Measurements from ENCODE around the gene OR5AR1.
"Not testable (repeated sequence)": the region's sequence is repeated elsewhere in the genome, so short reads cannot be mapped to it uniquely, and the experiment has no call there.

OR5AR1 gene

GRCh38 chr11:56663386-56663785 is at the start of gene OR5AR1:
OR5AR1 (plus strand) TSS chr11:56663686; CDS start chr11:56663686, 0 bp downstream.
- no peak within 1 kb of the TSS for H3K27ac Mint-ChIP-seq
- DNase-seq, result no peak
- no peak within 1 kb of the TSS for H3K4me3 Mint-ChIP-seq
- H3K9me3 Mint-ChIP-seq, result no peaks in the 10 kb centered on the region
- no peaks in the 10 kb centered on the region for H3K36me3 Mint-ChIP-seq (ENCODE audit: low read depth)
- ATAC-seq, result no peak
- no peaks in the 10 kb centered on the region for H3K27me3 Mint-ChIP-seq
- no peaks in the 10 kb centered on the region for H3K4me1 Mint-ChIP-seq

GRCh38 chr11:56624661-56625110 is 38.8 kb upstream of the OR5AR1 start:
- no peak overlapping the region for H3K4me3 Mint-ChIP-seq
- H3K4me1 Mint-ChIP-seq, result peaks cover 1% of the 10 kb centered on the region
- no peak for ATAC-seq
- no peaks in the 10 kb centered on the region for H3K27me3 Mint-ChIP-seq
- no peaks in the 10 kb centered on the region for H3K36me3 Mint-ChIP-seq (ENCODE audit: low read depth)
- H3K27ac Mint-ChIP-seq, result no peak overlapping the region
- no peak for DNase-seq
- peaks cover 9% of the 10 kb centered on the region for H3K9me3 Mint-ChIP-seq

- ATAC-seq (no peak), DNase-seq (no peak)
- Mint-ChIP-seq H3K4me3 (no peak overlapping the region), H3K9me3 (peaks cover 6% of the 10 kb centered on the region), H3K27me3 (no peaks in the 10 kb centered on the region), H3K27ac (no peak overlapping the region), H3K4me1 (peaks cover 1% of the 10 kb centered on the region), H3K36me3 (ENCODE audit: low read depth) (no peaks in the 10 kb centered on the region)
These were observed 37.5 kb upstream of the OR5AR1 start for GRCh38 chr11:56625946-56626345.

- H3K4me3 Mint-ChIP-seq, result no peak overlapping the region
- H3K27ac Mint-ChIP-seq, result no peak overlapping the region
- no peak for DNase-seq
- no peak for ATAC-seq
- no peaks in the 10 kb centered on the region for H3K27me3 Mint-ChIP-seq
- H3K9me3 Mint-ChIP-seq, result peaks cover 9% of the 10 kb centered on the region
- no peaks in the 10 kb centered on the region for H3K4me1 Mint-ChIP-seq
- no peaks in the 10 kb centered on the region for H3K36me3 Mint-ChIP-seq (ENCODE audit: low read depth)
These were observed 31.2 kb upstream of the OR5AR1 start for GRCh38 chr11:56632329-56632728.

- no peak overlapping the region for H3K27ac Mint-ChIP-seq
- no peaks in the 10 kb centered on the region for H3K36me3 Mint-ChIP-seq (ENCODE audit: low read depth)
- ATAC-seq (no peak), DNase-seq (no peak)
- H3K4me1 Mint-ChIP-seq, result no peaks in the 10 kb centered on the region
- H3K4me3 Mint-ChIP-seq, result no peak overlapping the region
- H3K27me3 Mint-ChIP-seq, result no peaks in the 10 kb centered on the region
- H3K9me3 Mint-ChIP-seq, result peaks cover 11% of the 10 kb centered on the region
These were observed 26.6 kb upstream of the OR5AR1 start for GRCh38 chr11:56636861-56637260.

GRCh38 chr11:56637500-56637899 is 26.0 kb upstream of the OR5AR1 start:
- Mint-ChIP-seq H3K27ac (no peak overlapping the region), H3K27me3 (no peaks in the 10 kb centered on the region), H3K4me1 (no peaks in the 10 kb centered on the region), H3K4me3 (no peak overlapping the region), H3K9me3 (peaks cover 10% of the 10 kb centered on the region), H3K36me3 (ENCODE audit: low read depth) (no peaks in the 10 kb centered on the region)
- ATAC-seq (no peak), DNase-seq (no peak)

- Mint-ChIP-seq H3K27me3 (no peaks in the 10 kb centered on the region), H3K9me3 (peaks cover 9% of the 10 kb centered on the region), H3K36me3 (ENCODE audit: low read depth) (no peaks in the 10 kb centered on the region), H3K27ac (no peak within 1 kb of the TSS), H3K4me3 (no peak within 1 kb of the TSS), H3K4me1 (no peaks in the 10 kb centered on the region)
- DNase-seq (no peak), ATAC-seq (no peak)
These were observed 21.1 kb upstream of the OR5AR1 start, which contains the start of gene OR5AP2 for GRCh38 chr11:56642339-56642738. OR5AP2 (minus strand) TSS chr11:56642439; CDS start chr11:56642439, 0 bp downstream.

GRCh38 chr11:56659755-56660154 is 3.7 kb upstream of the OR5AR1 start:
- no peaks in the 10 kb centered on the region for H3K36me3 Mint-ChIP-seq (ENCODE audit: low read depth)
- no peak overlapping the region for H3K4me3 Mint-ChIP-seq
- DNase-seq, result no peak
- ATAC-seq, result no peak
- H3K4me1 Mint-ChIP-seq, result no peaks in the 10 kb centered on the region
- no peaks in the 10 kb centered on the region for H3K27me3 Mint-ChIP-seq
- peaks cover 3% of the 10 kb centered on the region for H3K9me3 Mint-ChIP-seq
- H3K27ac Mint-ChIP-seq, result no peak overlapping the region

GRCh38 chr11:56670984-56671383 is 7.5 kb downstream of the OR5AR1 start:
- H3K27me3 Mint-ChIP-seq, result no peaks in the 10 kb centered on the region
- H3K27ac Mint-ChIP-seq, result no peak overlapping the region
- ATAC-seq, result no peak
- no peak overlapping the region for H3K4me3 Mint-ChIP-seq
- H3K9me3 Mint-ChIP-seq, result peaks cover 4% of the 10 kb centered on the region
- no peaks in the 10 kb centered on the region for H3K4me1 Mint-ChIP-seq
- no peak for DNase-seq
- no peaks in the 10 kb centered on the region for H3K36me3 Mint-ChIP-seq (ENCODE audit: low read depth)

GRCh38 chr11:56688554-56689100 is 25.1 kb downstream of the OR5AR1 start:
- Mint-ChIP-seq H3K27me3 (no peaks in the 10 kb centered on the region), H3K27ac (no peak overlapping the region), H3K36me3 (ENCODE audit: low read depth) (no peaks in the 10 kb centered on the region), H3K4me3 (no peak overlapping the region), H3K4me1 (no peaks in the 10 kb centered on the region), H3K9me3 (peaks cover 3% of the 10 kb centered on the region)
- ATAC-seq (no peak), DNase-seq (no peak)

GRCh38 chr11:56691179-56691578 is 27.7 kb downstream of the OR5AR1 start:
- not testable (repeated sequence) for H3K4me3 Mint-ChIP-seq; DNase-seq; H3K36me3 Mint-ChIP-seq (ENCODE audit: low read depth); H3K27ac Mint-ChIP-seq; H3K4me1 Mint-ChIP-seq; H3K27me3 Mint-ChIP-seq; H3K9me3 Mint-ChIP-seq; ATAC-seq

GRCh38 chr11:56693428-56693827 is 29.9 kb downstream of the OR5AR1 start:
- Mint-ChIP-seq H3K27me3 (no peaks in the 10 kb centered on the region), H3K36me3 (ENCODE audit: low read depth) (no peaks in the 10 kb centered on the region), H3K4me3 (no peak overlapping the region), H3K9me3 (peaks cover 4% of the 10 kb centered on the region), H3K27ac (no peak overlapping the region), H3K4me1 (no peaks in the 10 kb centered on the region)
- ATAC-seq, result no peak
- DNase-seq, result no peak

- Mint-ChIP-seq H3K27ac (no peak within 1 kb of the TSS), H3K4me1 (no peaks in the 10 kb centered on the region), H3K36me3 (ENCODE audit: low read depth) (no peaks in the 10 kb centered on the region), H3K9me3 (peaks cover 4% of the 10 kb centered on the region), H3K4me3 (no peak within 1 kb of the TSS), H3K27me3 (no peaks in the 10 kb centered on the region)
- no peak for DNase-seq
- no peak for ATAC-seq
These were observed 35.3 kb downstream of the OR5AR1 start, which contains the start of gene OR9G1 for GRCh38 chr11:56698795-56699194. OR9G1 (plus strand) TSS chr11:56699095; CDS start chr11:56700388, 1,293 bp downstream.

GRCh38 chr11:56700242-56700913 is 36.9 kb downstream of the OR5AR1 start:
- Mint-ChIP-seq H3K4me1 (no peaks in the 10 kb centered on the region), H3K36me3 (ENCODE audit: low read depth) (no peaks in the 10 kb centered on the region), H3K4me3 (no peak overlapping the region), H3K27ac (no peak overlapping the region), H3K27me3 (no peaks in the 10 kb centered on the region), H3K9me3 (peaks cover 4% of the 10 kb centered on the region)
- ATAC-seq (peak; percentile 33), DNase-seq (no peak)

GRCh38 chr11:56700914-56701485 is 37.5 kb downstream of the OR5AR1 start:
- Mint-ChIP-seq H3K4me1 (no peaks in the 10 kb centered on the region), H3K9me3 (peaks cover 4% of the 10 kb centered on the region), H3K36me3 (ENCODE audit: low read depth) (no peaks in the 10 kb centered on the region), H3K27me3 (no peaks in the 10 kb centered on the region), H3K27ac (no peak overlapping the region), H3K4me3 (no peak overlapping the region)
- no peak for ATAC-seq
- DNase-seq, result no peak
